CD4-positive, alpha-beta memory T cell (primary cell): Measurements from ENCODE around the gene EFCAB9. TPM values are rescaled to one million over a fixed set of nuclear protein-coding genes. Genes with fewer than 3 reads are reported as not detected.

Experiments
- CTCF ChIA-PET: fragments of 350-600 bp; sonication (Branson Sonifier 250); formaldehyde crosslinking; loops from one replicate; lab custom pipeline; 2021; ENCODE audit warnings: inconsistent platforms; ENCODE audit not compliant: partially characterized antibody; lab: Charles Lee
- POLR2A ChIA-PET: fragments of 350-600 bp; sonication (Branson Sonifier 250); formaldehyde crosslinking; loops from one replicate; lab custom pipeline; 2021; ENCODE audit not compliant: partially characterized antibody; lab: Charles Lee
- DNase-seq, 5 donors: peaks; one replicate each; pipeline versions ENCODE4 v3.0.0 to v3.0.0-alpha.2; 2020 to 2022; ENCODE audit warnings: mixed read lengths in 1 of 5
- H3K27ac ChIP-seq: one replicate; pipeline ENCODE4 v1.7.0; 2013; ENCODE audit warnings: low read depth, low read length
- H3K27me3 ChIP-seq: 2 replicates; pipeline ENCODE4 v1.7.0; 2013; ENCODE audit warnings: mild to moderate bottlenecking, low read length, moderate library complexity; ENCODE audit not compliant: insufficient read depth
- H3K36me3 ChIP-seq: 2 replicates; pipeline ENCODE4 v1.7.0; 2013; ENCODE audit warnings: mild to moderate bottlenecking, low read length, moderate library complexity; ENCODE audit not compliant: insufficient read depth
- H3K4me1 ChIP-seq: 2 replicates; pipeline ENCODE4 v1.7.0; 2013; ENCODE audit warnings: mild to moderate bottlenecking, low read length, moderate library complexity; ENCODE audit not compliant: insufficient read depth
- H3K4me3 ChIP-seq, 2 donors: one replicate each; pipeline ENCODE4 v1.7.0; 2013; ENCODE audit warnings: low read length in 2 of 2, mild to moderate bottlenecking in 1 of 2
- H3K9me3 ChIP-seq, 2 donors: one replicate each; pipeline ENCODE4 v1.7.0; 2013; ENCODE audit warnings: low read length in 2 of 2, control low read depth in 1 of 2; ENCODE audit not compliant: control insufficient read depth in 1 of 2
- H3K27ac Mint-ChIP-seq, 7 donors: one replicate each; pipeline ENCODE4 v1.8.0; 2020 to 2021; ENCODE audit warnings: mixed read lengths in 7 of 7, mild to moderate bottlenecking in 6 of 7, inconsistent platforms in 3 of 7, moderate library complexity in 3 of 7
- H3K27me3 Mint-ChIP-seq, 2 donors: one replicate each; pipeline ENCODE4 v1.8.0; 2020 to 2021; ENCODE audit warnings: mixed read lengths in 2 of 2
- H3K36me3 Mint-ChIP-seq, 2 donors: one replicate each; pipeline ENCODE4 v1.8.0; 2020 to 2021; ENCODE audit warnings: mixed read lengths in 2 of 2, inconsistent platforms in 1 of 2, mild to moderate bottlenecking in 1 of 2
- H3K4me1 Mint-ChIP-seq, 4 donors: one replicate each; pipeline ENCODE4 v1.8.0; 2020 to 2021; ENCODE audit warnings: mixed read lengths in 4 of 4, mild to moderate bottlenecking in 1 of 4
- H3K4me3 Mint-ChIP-seq, 8 donors: one replicate each; pipeline ENCODE4 v1.8.0; 2020 to 2021; ENCODE audit warnings: mixed read lengths in 8 of 8, mild to moderate bottlenecking in 7 of 8, moderate library complexity in 6 of 8, inconsistent platforms in 3 of 8
- H3K9me3 Mint-ChIP-seq, 8 donors: one replicate each; pipeline ENCODE4 v1.8.0; 2020 to 2021; ENCODE audit warnings: mixed read lengths in 8 of 8, mild to moderate bottlenecking in 5 of 8, inconsistent platforms in 3 of 8, moderate library complexity in 1 of 8
- intact Hi-C: fragments of 100-400 bp; cut with micrococcal nuclease; formaldehyde crosslinking; loops from one replicate; pipeline ENCODE4 v1.15.1; 2023
- polyA plus RNA-seq, 2 donors: library from polyadenylated mRNA; unstranded; fragments of 300-500 nt; fragmentation: Illumina TruSeq; gene quantifications; one replicate each; pipeline ENCODE4 v1.2.3, GENCODE V29; 2021
- total RNA-seq, 2 experiments: library from RNA; stranded (reverse); gene quantifications; one replicate each; pipeline ENCODE4 v1.2.3, GENCODE V29; 2021

The EFCAB9 gene
- total and polyA plus RNA-seq, 4 experiments from 2014 or later, result not detected

DNA sequence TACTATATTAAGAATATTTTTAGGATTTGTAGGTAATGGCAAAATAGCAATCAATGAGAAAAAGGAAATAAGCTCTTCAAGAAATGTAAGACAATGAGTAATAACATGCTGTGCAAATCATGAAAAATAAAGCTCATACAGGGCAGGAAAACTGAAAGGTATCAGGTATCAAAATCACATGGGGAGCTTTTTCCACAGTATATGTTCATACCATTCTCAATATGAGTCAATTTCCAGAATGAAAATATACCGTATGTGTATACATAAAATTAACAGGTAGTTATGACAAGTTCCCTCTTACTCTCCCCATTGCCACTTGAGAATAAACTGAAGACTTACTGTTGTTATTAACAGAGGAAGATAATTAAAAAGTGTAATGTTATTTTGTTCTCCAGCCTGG is 35.9 kb downstream of the EFCAB9 start:
- Mint-ChIP-seq H3K36me3 (peaks cover 39 to 44% of the 10 kb centered on the region in 2 donors), H3K9me3 (no peaks in the 10 kb centered on the region), H3K27me3 (no peaks in the 10 kb centered on the region), H3K4me3 (no peak overlapping the region), H3K4me1 (peaks cover 2 to 14% (median 7%) of the 10 kb centered on the region in 4 donors), H3K27ac (no peak overlapping the region)
- H3K9me3 ChIP-seq, result no peaks in the 10 kb centered on the region
- no peaks in the 10 kb centered on the region for H3K36me3 ChIP-seq
- CTCF ChIA-PET, result no interaction called here
- no peaks in the 10 kb centered on the region for H3K4me1 ChIP-seq
- H3K27ac ChIP-seq, result no peak overlapping the region
- H3K4me3 ChIP-seq, result no peak overlapping the region
- H3K27me3 ChIP-seq, result no peaks in the 10 kb centered on the region
- POLR2A ChIA-PET, result no interaction called here
- no peak for DNase-seq
- intact Hi-C loops, result no loop called here

DNA sequence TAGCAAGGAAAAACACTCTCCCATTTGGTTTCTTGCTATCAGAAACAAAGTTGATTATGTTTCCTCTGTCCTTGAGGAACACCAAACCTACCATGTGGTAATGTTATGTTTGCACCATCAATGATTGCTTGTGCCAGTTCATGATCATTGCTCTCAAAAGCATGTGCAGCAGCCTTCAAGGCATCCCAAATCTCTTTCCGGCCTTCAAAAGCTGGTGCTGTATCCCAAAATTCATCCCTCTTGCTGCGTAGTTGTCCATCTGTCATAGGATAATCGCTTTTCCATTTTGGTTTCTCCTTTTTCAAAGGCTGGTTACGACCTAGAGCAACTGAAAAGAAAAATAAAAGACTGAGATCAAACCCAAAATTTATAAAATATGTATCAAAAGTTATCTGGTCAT is 40.1 kb downstream of the EFCAB9 start:
- no peaks in the 10 kb centered on the region for H3K9me3 ChIP-seq
- H3K4me1 ChIP-seq, result peaks cover 29% of the 10 kb centered on the region
- H3K4me3 Mint-ChIP-seq, result no peak overlapping the region
- H3K27ac ChIP-seq, result no peak overlapping the region
- intact Hi-C loops, result no loop called here
- H3K36me3 Mint-ChIP-seq, result peaks cover 30 to 36% of the 10 kb centered on the region in 2 donors
- ChIA-PET CTCF (no interaction called here), POLR2A (interaction anchor here (0.8 kb wide), 1 partner anchor 179 kb away, joined by 3 read pairs; no protein-coding TSS in a partner anchor)
- no peaks in the 10 kb centered on the region for H3K9me3 Mint-ChIP-seq
- peaks cover 24 to 43% (median 33%) of the 10 kb centered on the region in 4 donors for H3K4me1 Mint-ChIP-seq
- peak overlapping the region in 1 of 7 donors; percentile 9 for H3K27ac Mint-ChIP-seq
- no peaks in the 10 kb centered on the region for H3K27me3 ChIP-seq
- DNase-seq, result no peak
- H3K4me3 ChIP-seq, result no peak overlapping the region
- H3K36me3 ChIP-seq, result no peaks in the 10 kb centered on the region
- H3K27me3 Mint-ChIP-seq, result no peaks in the 10 kb centered on the region

DNA sequence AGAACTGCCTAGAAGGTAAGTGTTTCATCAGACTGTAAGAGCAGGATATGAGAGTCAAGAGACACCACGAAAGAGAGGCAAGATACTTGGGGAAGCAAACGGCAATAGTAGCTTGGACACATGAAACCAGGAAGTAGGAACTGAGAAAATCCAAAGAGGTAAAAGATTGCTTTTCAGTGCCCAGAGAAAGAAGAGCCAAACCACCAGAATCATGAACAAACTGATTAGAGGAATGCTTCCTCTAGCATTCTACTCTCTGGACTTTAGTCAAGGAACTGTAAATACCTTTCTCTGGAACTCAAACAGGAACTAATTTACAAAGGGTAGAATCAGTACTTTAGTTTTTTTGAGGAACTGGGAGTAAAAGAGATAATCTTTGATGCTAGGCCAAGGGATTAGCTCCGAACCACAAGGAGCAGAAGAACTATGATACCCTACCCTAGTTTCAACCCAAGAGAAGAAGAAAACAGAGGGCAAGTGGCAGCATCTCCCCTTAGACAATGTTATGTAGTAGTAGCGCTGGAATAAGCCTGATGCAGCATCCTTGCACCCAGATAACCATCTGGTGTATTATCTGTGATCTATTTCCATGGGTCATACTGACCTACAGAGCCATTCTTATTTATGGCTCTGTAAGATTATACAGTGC is 41.3 kb downstream of the EFCAB9 start:
- Mint-ChIP-seq H3K4me3 (peak overlapping the region in 3 of 8 donors; percentile 9 to 53 (median 13)), H3K27ac (peak overlapping the region in 5 of 7 donors; percentile 3 to 82 (median 54)), H3K27me3 (no peaks in the 10 kb centered on the region), H3K36me3 (peaks cover 23 to 30% of the 10 kb centered on the region in 2 donors), H3K4me1 (peaks cover 28 to 52% (median 39%) of the 10 kb centered on the region in 4 donors), H3K9me3 (no peaks in the 10 kb centered on the region)
- no peaks in the 10 kb centered on the region for H3K36me3 ChIP-seq
- H3K4me1 ChIP-seq, result peaks cover 31% of the 10 kb centered on the region
- no peak overlapping the region for H3K27ac ChIP-seq
- no peak for DNase-seq
- no peaks in the 10 kb centered on the region for H3K27me3 ChIP-seq
- no peaks in the 10 kb centered on the region for H3K9me3 ChIP-seq
- ChIA-PET POLR2A (no interaction called here), CTCF (no interaction called here)
- H3K4me3 ChIP-seq, result no peak overlapping the region
- intact Hi-C loops, result no loop called here

DNA sequence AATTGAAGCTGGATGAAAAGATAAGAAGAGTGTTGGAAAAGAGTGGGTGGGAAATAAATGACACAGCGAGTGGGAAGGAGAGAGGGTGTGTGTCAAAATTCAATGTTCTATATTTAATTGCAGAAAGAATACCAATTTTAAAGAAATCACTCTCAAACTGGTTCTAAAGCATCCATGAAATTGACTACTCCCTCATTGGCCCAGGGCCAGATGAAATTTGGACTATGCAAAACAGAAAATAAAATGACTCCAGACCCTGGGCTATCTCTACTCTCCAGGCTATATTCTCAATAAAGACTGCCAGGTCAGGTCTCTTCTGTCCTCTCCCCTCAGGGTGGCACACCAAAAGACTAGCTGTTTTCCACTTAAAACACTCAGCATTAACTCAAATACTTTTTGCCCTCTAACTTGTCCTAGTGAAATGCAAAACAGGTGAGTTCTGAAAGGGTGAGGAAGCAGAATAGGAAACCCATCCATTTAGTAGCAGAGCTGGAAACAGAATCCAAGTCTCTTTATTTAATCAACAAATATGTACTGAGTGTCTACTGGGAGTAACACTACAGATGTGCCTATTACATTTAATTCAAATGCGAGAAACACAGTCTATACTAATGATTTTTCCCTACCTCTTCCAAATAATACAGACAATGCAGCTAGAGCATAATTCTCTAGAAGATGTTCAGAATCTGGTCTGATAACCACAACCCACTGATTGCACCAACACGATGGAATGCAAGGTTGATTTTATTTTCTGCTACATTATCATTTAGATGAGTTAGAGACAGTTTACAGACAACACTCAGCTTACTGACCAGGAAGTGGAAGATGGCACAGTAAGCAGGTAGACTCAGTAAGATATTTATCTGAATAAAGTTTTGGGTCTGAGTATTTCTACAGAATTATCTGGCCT is 42.1 kb downstream of the EFCAB9 start:
- ChIA-PET POLR2A (no interaction called here), CTCF (no interaction called here)
- H3K36me3 ChIP-seq, result no peaks in the 10 kb centered on the region
- H3K9me3 Mint-ChIP-seq, result no peaks in the 10 kb centered on the region
- H3K36me3 Mint-ChIP-seq, result peaks cover 17 to 25% of the 10 kb centered on the region in 2 donors
- H3K4me1 Mint-ChIP-seq, result peaks cover 28 to 55% (median 39%) of the 10 kb centered on the region in 4 donors
- no peaks in the 10 kb centered on the region for H3K27me3 ChIP-seq
- no peak for DNase-seq
- H3K4me1 ChIP-seq, result peaks cover 31% of the 10 kb centered on the region
- H3K27me3 Mint-ChIP-seq, result no peaks in the 10 kb centered on the region
- intact Hi-C loops, result no loop called here
- peak overlapping the region in 4 of 8 donors; percentile 5 to 53 (median 11) for H3K4me3 Mint-ChIP-seq
- peak overlapping the region in 5 of 7 donors; percentile 46 to 82 (median 49) for H3K27ac Mint-ChIP-seq
- H3K9me3 ChIP-seq, result no peaks in the 10 kb centered on the region
- H3K27ac ChIP-seq, result no peak overlapping the region
- H3K4me3 ChIP-seq, result no peak overlapping the region

DNA sequence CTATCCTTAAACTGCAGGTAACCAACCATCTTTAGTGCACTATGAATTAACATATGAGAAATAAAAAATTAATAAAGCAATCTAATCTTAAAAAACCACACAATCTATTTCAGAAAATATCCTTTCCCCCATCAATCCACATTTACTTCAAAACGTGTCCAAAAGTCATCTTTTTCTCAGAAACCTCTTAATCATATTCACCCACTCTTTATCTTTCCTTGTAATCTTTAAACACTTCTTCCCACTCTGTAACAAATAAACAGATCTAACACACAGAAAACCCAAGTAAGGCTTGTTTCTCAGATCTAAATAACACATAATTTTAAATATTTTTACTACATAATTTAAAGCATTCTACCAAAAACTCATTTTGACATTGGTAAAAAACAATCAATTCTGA is 44.4 kb downstream of the EFCAB9 start:
- Histone ChIP-seq H3K4me1 (peaks cover 31% of the 10 kb centered on the region), H3K36me3 (no peaks in the 10 kb centered on the region), H3K27ac (no peak overlapping the region), H3K9me3 (no peaks in the 10 kb centered on the region), H3K4me3 (no peak overlapping the region), H3K27me3 (no peaks in the 10 kb centered on the region)
- H3K4me3 Mint-ChIP-seq, result peak overlapping the region in 6 of 8 donors; percentile 1 to 54 (median 16)
- intact Hi-C loops, result no loop called here
- peaks cover 31 to 55% (median 40%) of the 10 kb centered on the region in 4 donors for H3K4me1 Mint-ChIP-seq
- no peaks in the 10 kb centered on the region for H3K27me3 Mint-ChIP-seq
- H3K36me3 Mint-ChIP-seq, result peaks cover 9 to 12% of the 10 kb centered on the region in 2 donors
- H3K9me3 Mint-ChIP-seq, result peaks cover 0 to 3% (median 0%) of the 10 kb centered on the region in 8 donors
- CTCF ChIA-PET, result no interaction called here
- H3K27ac Mint-ChIP-seq, result peak overlapping the region in 5 of 7 donors; percentile 22 to 71 (median 30)
- no peak for DNase-seq
- POLR2A ChIA-PET, result no interaction called here

DNA sequence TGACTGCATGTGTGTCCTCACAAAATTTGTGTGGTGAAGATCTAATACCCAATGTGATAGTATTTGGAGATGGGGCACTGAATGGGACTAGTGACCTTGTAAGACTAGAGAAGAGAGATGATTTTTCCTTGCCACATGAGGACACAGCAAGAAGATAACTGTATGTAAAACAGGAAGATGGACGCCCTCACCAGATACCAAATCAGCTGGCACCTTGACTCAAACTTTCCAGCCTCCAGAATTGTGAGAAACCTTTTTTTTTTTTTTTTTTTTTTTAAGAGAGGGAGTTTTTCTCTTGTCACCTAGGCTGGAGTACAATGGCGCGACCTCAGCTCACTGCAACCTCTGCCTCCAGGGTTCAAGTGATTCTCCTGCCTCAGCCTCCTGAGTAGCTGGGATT is 49.3 kb downstream of the EFCAB9 start:
- H3K27me3 ChIP-seq, result no peaks in the 10 kb centered on the region
- no peaks in the 10 kb centered on the region for H3K36me3 ChIP-seq
- no peak overlapping the region for H3K4me3 ChIP-seq
- no peak overlapping the region for H3K27ac Mint-ChIP-seq
- POLR2A ChIA-PET, result no interaction called here
- peaks cover 14 to 19% (median 17%) of the 10 kb centered on the region in 4 donors for H3K4me1 Mint-ChIP-seq
- H3K9me3 Mint-ChIP-seq, result peaks cover 0 to 4% (median 0%) of the 10 kb centered on the region in 8 donors
- peaks cover 9% of the 10 kb centered on the region for H3K4me1 ChIP-seq
- intact Hi-C loops, result no loop called here
- H3K27ac ChIP-seq, result no peak overlapping the region
- H3K27me3 Mint-ChIP-seq, result no peaks in the 10 kb centered on the region
- DNase-seq, result no peak
- no peak overlapping the region for H3K4me3 Mint-ChIP-seq
- H3K36me3 Mint-ChIP-seq, result peaks cover 5 to 16% of the 10 kb centered on the region in 2 donors
- H3K9me3 ChIP-seq, result no peaks in the 10 kb centered on the region
- CTCF ChIA-PET, result no interaction called here

DNA sequence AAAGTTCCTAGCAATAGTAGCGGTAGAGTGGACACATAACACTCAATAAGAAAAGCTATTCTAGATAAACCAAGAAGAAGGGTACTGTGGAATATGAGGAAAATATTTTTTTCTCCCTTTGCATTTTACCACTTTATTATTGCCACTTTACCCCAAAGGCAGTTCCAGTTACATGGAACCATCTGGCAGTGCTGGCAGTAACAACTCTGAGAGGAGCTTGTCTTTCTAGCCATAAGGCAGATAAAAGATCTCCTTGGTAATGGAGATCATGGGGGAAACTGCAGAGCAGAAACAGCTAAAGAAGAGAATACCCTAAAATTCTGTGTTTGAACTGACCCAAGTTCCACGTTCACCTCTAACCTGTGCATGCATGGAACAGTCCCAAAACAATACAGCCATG is 51.1 kb downstream of the EFCAB9 start:
- POLR2A ChIA-PET, result no interaction called here
- Mint-ChIP-seq H3K27ac (no peak overlapping the region), H3K36me3 (peaks cover 12 to 25% of the 10 kb centered on the region in 2 donors), H3K4me3 (no peak overlapping the region), H3K4me1 (peaks cover 4 to 7% (median 6%) of the 10 kb centered on the region in 4 donors), H3K9me3 (peaks cover 0 to 12% (median 3%) of the 10 kb centered on the region in 8 donors), H3K27me3 (no peaks in the 10 kb centered on the region)
- intact Hi-C loops, result no loop called here
- H3K36me3 ChIP-seq, result no peaks in the 10 kb centered on the region
- CTCF ChIA-PET, result no interaction called here
- no peaks in the 10 kb centered on the region for H3K4me1 ChIP-seq
- H3K9me3 ChIP-seq, result no peaks in the 10 kb centered on the region
- no peak for DNase-seq
- H3K4me3 ChIP-seq, result no peak overlapping the region
- no peaks in the 10 kb centered on the region for H3K27me3 ChIP-seq
- H3K27ac ChIP-seq, result no peak overlapping the region
